H1 (cell line): ENCODE results near the gene ANK3. TPM values are rescaled to one million over a fixed set of nuclear protein-coding genes. Genes with fewer than 3 reads are reported as not detected.

Experiments used
- CTCF ChIA-PET: fragments of 300-600 bp; sonication (Branson Sonifier 250); formaldehyde crosslinking; loops from one replicate; lab custom pipeline; 2021; ENCODE audit not compliant: partially characterized antibody; lab: Charles Lee
- POLR2A ChIA-PET: fragments of 300-600 bp; sonication (Branson Sonifier 250); formaldehyde crosslinking; loops from one replicate; lab custom pipeline; 2021; ENCODE audit warnings: inconsistent platforms; ENCODE audit not compliant: partially characterized antibody; lab: Charles Lee
- DNase-seq, 2 experiments: peaks; one replicate each; pipeline versions ENCODE4 v3.0.0 to v3.0.0-alpha.2; 2010 to 2022; ENCODE audit warnings: low spot score in 2 of 2, low read depth in 1 of 2, mixed read lengths in 1 of 2
- FAIRE-seq: peaks from 2 replicates; lab custom pipeline; 2011; peaks lifted over from hg19 to GRCh38; lab: Jason Lieb, UNC
- H2AFZ ChIP-seq: 2 replicates; pipeline ENCODE4 v1.8.1; 2012; ENCODE audit warnings: low read length, inconsistent platforms
- H2AK5ac ChIP-seq: 2 replicates; pipeline ENCODE4 v1.6.1; 2013; ENCODE audit warnings: low read depth, low read length
- H2BK120ac ChIP-seq: replicated peaks from 2 replicates; pipeline ENCODE3; 2013; ENCODE audit warnings: low read depth, low read length, inconsistent platforms
- H2BK12ac ChIP-seq: 2 replicates; pipeline ENCODE4 v1.6.1; 2013; ENCODE audit warnings: low read depth, low read length
- H2BK15ac ChIP-seq: 2 replicates; pipeline ENCODE4 v1.6.1; 2013; ENCODE audit warnings: low read length
- H2BK20ac ChIP-seq: 2 replicates; pipeline ENCODE4 v1.6.1; 2013; ENCODE audit warnings: low read length
- H2BK5ac ChIP-seq: 2 replicates; pipeline ENCODE4 v1.6.1; 2013; ENCODE audit warnings: low read depth, low read length
- H3K14ac ChIP-seq: 2 replicates; pipeline ENCODE4 v1.6.1; 2013; ENCODE audit warnings: inconsistent platforms; ENCODE audit not compliant: insufficient read length
- H3K18ac ChIP-seq: 2 replicates; pipeline ENCODE4 v1.6.1; 2013; ENCODE audit warnings: low read length; ENCODE audit errors: extremely low read depth
- H3K23ac ChIP-seq: 2 replicates; pipeline ENCODE4 v1.6.1; 2013; ENCODE audit warnings: inconsistent platforms; ENCODE audit not compliant: insufficient read length
- H3K23me2 ChIP-seq: 2 replicates; pipeline ENCODE4 v1.6.1; 2013; ENCODE audit warnings: low read depth, low read length
- H3K27ac ChIP-seq: 2 replicates; pipeline ENCODE4 v1.6.1; 2011; ENCODE audit warnings: low read depth, low read length, inconsistent platforms
- H3K27me3 ChIP-seq, 4 experiments: replicated peaks in 1 of 4; 1 replicate in 1 of 4; 2 replicates in 3 of 4; pipeline versions ENCODE4 v1.6.1 to v1.8.1; 2011 to 2013; ENCODE audit warnings: low read length in 3 of 4, mild to moderate bottlenecking in 3 of 4, inconsistent platforms in 2 of 4, mixed read lengths in 2 of 4, moderate library complexity in 1 of 4; ENCODE audit not compliant: control insufficient read depth in 3 of 4, insufficient read depth in 3 of 4; ENCODE audit errors: extremely low read depth in 1 of 4
- H3K36me3 ChIP-seq, 4 experiments: 2 replicates each; pipeline versions ENCODE4 v1.6.1 to v1.8.1; 2011 to 2013; ENCODE audit warnings: mild to moderate bottlenecking in 4 of 4, low read length in 3 of 4, moderate library complexity in 2 of 4, control low read depth in 1 of 4, inconsistent platforms in 1 of 4; ENCODE audit not compliant: insufficient read depth in 4 of 4, control insufficient read depth in 2 of 4
- H3K4ac ChIP-seq: replicated peaks from 2 replicates; pipeline ENCODE3; 2013; ENCODE audit warnings: low read length, low read depth, mixed read lengths, inconsistent platforms; ENCODE audit not compliant: insufficient read length
- H3K4me1 ChIP-seq, 4 experiments: replicated peaks in 1 of 4; 1 replicate in 1 of 4; 2 replicates in 3 of 4; pipeline versions ENCODE4 v1.6.1 to v1.8.1; 2011 to 2013; ENCODE audit warnings: low read length in 3 of 4, inconsistent platforms in 2 of 4, mixed read lengths in 1 of 4; ENCODE audit not compliant: insufficient read depth in 4 of 4, control insufficient read depth in 3 of 4
- H3K4me2 ChIP-seq, 2 experiments: 2 replicates each; pipeline versions ENCODE4 v1.6.1 to v1.8.1; 2011 to 2013; ENCODE audit warnings: low read depth in 2 of 2, low read length in 2 of 2, control low read depth in 1 of 2, inconsistent platforms in 1 of 2, mild to moderate bottlenecking in 1 of 2; ENCODE audit not compliant: insufficient read depth in 1 of 2
- H3K4me3 ChIP-seq, 4 experiments: fragments of 200-600, 300-600 bp in 1 of 4; sonication (generic), shearing (Covaris generic), sonication (Bioruptor Twin) in 1 of 4; 2 replicates each; pipeline versions ENCODE4 v1.5.1 to v1.8.1; 2011 to 2016; ENCODE audit warnings: low read length in 4 of 4, low read depth in 3 of 4, control low read depth in 2 of 4, inconsistent platforms in 2 of 4, mild to moderate bottlenecking in 2 of 4, mixed read lengths in 1 of 4, moderate library complexity in 1 of 4; ENCODE audit not compliant: insufficient read depth in 2 of 4; ENCODE audit errors: extremely low read depth in 1 of 4
- H3K56ac ChIP-seq: replicated peaks from 2 replicates; pipeline ENCODE3; 2013; ENCODE audit warnings: low read depth, mild to moderate bottlenecking, mixed read lengths, low read length, inconsistent platforms; ENCODE audit not compliant: insufficient read length
- H3K79me1 ChIP-seq: 2 replicates; pipeline ENCODE4 v1.6.1; 2013; ENCODE audit warnings: low read depth, low read length, control low read depth
- H3K79me2 ChIP-seq, 2 experiments: 2 replicates each; pipeline versions ENCODE4 v1.6.1 to v1.8.1; 2012 to 2013; ENCODE audit warnings: low read length in 2 of 2, mild to moderate bottlenecking in 2 of 2, inconsistent platforms in 1 of 2; ENCODE audit not compliant: insufficient read depth in 2 of 2, control insufficient read depth in 1 of 2
- H3K9ac ChIP-seq, 4 experiments: replicated peaks in 1 of 4; 1 replicate in 1 of 4; 2 replicates in 3 of 4; pipeline versions ENCODE4 v1.6.1 to v1.8.1; 2011 to 2013; ENCODE audit warnings: low read depth in 3 of 4, low read length in 3 of 4, control low read depth in 2 of 4, mild to moderate bottlenecking in 2 of 4, moderate library complexity in 2 of 4, inconsistent platforms in 1 of 4; ENCODE audit errors: extremely low read depth in 1 of 4
- H3K9me3 ChIP-seq, 2 experiments: 2 replicates each; pipeline versions ENCODE4 v1.6.1 to v1.8.1; 2012 to 2013; ENCODE audit warnings: mild to moderate bottlenecking in 2 of 2, moderate library complexity in 2 of 2, control low read depth in 1 of 2, inconsistent platforms in 1 of 2, low read depth in 1 of 2, low read length in 1 of 2, mixed read lengths in 1 of 2; ENCODE audit not compliant: insufficient read depth in 2 of 2
- H4K20me1 ChIP-seq, 2 experiments: replicated peaks in 1 of 2; 2 replicates each; pipeline versions ENCODE3 to v1.8.1; 2011 to 2013; ENCODE audit warnings: inconsistent platforms in 2 of 2, low read length in 2 of 2, mild to moderate bottlenecking in 1 of 2; ENCODE audit not compliant: insufficient read depth in 2 of 2, control insufficient read depth in 1 of 2
- H4K5ac ChIP-seq: 2 replicates; pipeline ENCODE4 v1.6.1; 2013; ENCODE audit warnings: low read length, low read depth, mixed read lengths, inconsistent platforms; ENCODE audit not compliant: insufficient read length
- H4K8ac ChIP-seq: 2 replicates; pipeline ENCODE4 v1.8.0; 2013; ENCODE audit warnings: mild to moderate bottlenecking, moderate library complexity, low read length, inconsistent platforms; ENCODE audit not compliant: insufficient read depth; ENCODE audit errors: extremely low read depth
- H4K91ac ChIP-seq: replicated peaks from 2 replicates; pipeline ENCODE3; 2013; ENCODE audit warnings: low read length, mixed read lengths, inconsistent platforms; ENCODE audit not compliant: insufficient read length
- RXRA ChIP-seq: IDR thresholded peaks from 2 replicates; pipeline ENCODE4 v1.6.1; 2011; ENCODE audit warnings: low read depth, mild to moderate bottlenecking, low read length, moderate library complexity; ENCODE audit not compliant: insufficient read depth
- WGBS, 2 experiments: shearing (Covaris generic) in 1 of 2; methylation state at CpG; one replicate each; pipeline versions ENCODE4 v1.1.6 to v1.1.7; 2013 to 2015; ENCODE audit warnings: low lambda C conversion rate in 2 of 2, mixed read lengths in 2 of 2, inconsistent platforms in 1 of 2, low coverage in 1 of 2, missing lambda C conversion rate in 1 of 2; ENCODE audit not compliant: insufficient replicate concordance in 2 of 2, insufficient coverage in 1 of 2, insufficient read length in 1 of 2; ENCODE audit errors: extremely low coverage in 1 of 2, missing lambda C conversion rate in 1 of 2; 5-methylcytosine and 5-hydroxymethylcytosine counted together
- polyA plus RNA-seq, 7 experiments: library from polyadenylated mRNA; depleted of rRNA in 3 of 7; stranded (reverse) in 5 of 7; unstranded in 2 of 7; fragments of >200 nt in 5 of 7; fragments of 200-250 nt in 2 of 7; gene quantifications; 1 replicate in 5 of 7; 2 replicates in 1 of 7; 4 replicates in 1 of 7; pipeline versions ENCODE4 v1.2.1 to v1.2.3, GENCODE V29; 2011 to 2013; ENCODE audit warnings: missing spikeins in 2 of 7, mixed read lengths in 2 of 7
- total RNA-seq: library from RNA; stranded (reverse); fragmentation: NEBNext Ultra II Directional; extraction: Animal tissue kit (Norgen Biotek cat#: 25700); gene quantifications from 2 replicates; pipeline ENCODE4 v1.2.1, GENCODE V29; 2021

ANK3 gene
- total and polyA plus RNA-seq, 2 of the 8 experiments (the other 6 are each of a cell fraction or from before 2014, with no cell fraction given) = 18.1 to 67.9 TPM

GRCh38 chr10:60310740-60311139 is 78.9 kb downstream of the ANK3 start:
- no peaks in the 10 kb centered on the region for H3K9me3 ChIP-seq
- no peaks in the 10 kb centered on the region for H3K23me2 ChIP-seq
- H3K4me1 ChIP-seq = peaks cover 0 to 3% (median 0%) of the 10 kb centered on the region in 4 experiments; a peak in 1 of 7 replicates
- DNase-seq = no peak
- H2AFZ ChIP-seq = no peak overlapping the region
- no peak overlapping the region for H2BK120ac ChIP-seq
- H3K4ac ChIP-seq = no peak overlapping the region
- H3K36me3 ChIP-seq = no peaks in the 10 kb centered on the region
- H3K79me1 ChIP-seq = no peaks in the 10 kb centered on the region
- no peaks in the 10 kb centered on the region for H3K27me3 ChIP-seq
- FAIRE-seq = no peak
- no peak overlapping the region for H4K91ac ChIP-seq
- 51% methylated on average over 2 of the region's 2 CpGs; no CpG with 5 or more reads in 1 of the 2 experiments for WGBS, 2 experiments
- CTCF ChIA-PET = no interaction called here
- no peak overlapping the region for H3K9ac ChIP-seq
- H3K23ac ChIP-seq = no peak overlapping the region
- no peak overlapping the region for H3K4me2 ChIP-seq
- no peak overlapping the region for H3K56ac ChIP-seq
- no peak overlapping the region for H3K14ac ChIP-seq
- no peak overlapping the region for H3K18ac ChIP-seq
- no peak overlapping the region for H2BK15ac ChIP-seq
- H2BK5ac ChIP-seq = no peak overlapping the region
- H4K5ac ChIP-seq = no peak overlapping the region
- H3K27ac ChIP-seq = no peak overlapping the region
- H3K4me3 ChIP-seq = no peak overlapping the region
- H2BK12ac ChIP-seq = no peak overlapping the region
- H4K20me1 ChIP-seq = no peaks in the 10 kb centered on the region
- POLR2A ChIA-PET = no interaction called here
- H2BK20ac ChIP-seq = no peak overlapping the region
- no peak overlapping the region for H4K8ac ChIP-seq
- no peak overlapping the region for H2AK5ac ChIP-seq
- TF ChIP-seq RXRA = no peak
- H3K79me2 ChIP-seq = no peaks in the 10 kb centered on the region
